Esophagus muscularis mucosa (tissue), 4 donors: ENCODE measurements around the gene WFDC12. TPM values are rescaled to one million over a fixed set of nuclear protein-coding genes. Genes with fewer than 3 reads are reported as not detected.
A peak's percentile ranks its signal among the peaks of the same experiment; 100 is the strongest.

Source experiments
- DNase-seq: peaks from one replicate; pipeline ENCODE4 v3.0.0-alpha.2; 2017; ENCODE audit errors: extremely low spot score
- H3K27ac ChIP-seq, 4 donors: fragments of 200-600 bp; sonication (generic); replicated peaks in 1 of 4; 1 replicate in 3 of 4; 2 replicates in 1 of 4; pipeline ENCODE4 v1.5.1; 2016 to 2019; ENCODE audit warnings: mild to moderate bottlenecking in 1 of 4
- H3K27me3 ChIP-seq, 4 donors: fragments of 200-600 bp; sonication (generic); one replicate each; pipeline versions ENCODE4 v1.5.1 to v1.6.0; 2016 to 2019
- H3K36me3 ChIP-seq, 4 donors: fragments of 200-600 bp; sonication (generic); one replicate each; pipeline ENCODE4 v1.5.1; 2016 to 2019
- H3K4me1 ChIP-seq, 4 donors: fragments of 200-600 bp; sonication (generic); one replicate each; pipeline ENCODE4 v1.5.1; 2016 to 2019
- H3K4me3 ChIP-seq, 4 donors: fragments of 200-600 bp; sonication (generic); 1 replicate in 2 of 4; 2 replicates in 2 of 4; pipeline ENCODE4 v1.5.1; 2016 to 2019; ENCODE audit warnings: mild to moderate bottlenecking in 4 of 4, moderate library complexity in 1 of 4
- H3K9me3 ChIP-seq, 4 donors: fragments of 200-600 bp; sonication (generic); 1 replicate in 3 of 4; 2 replicates in 1 of 4; pipeline ENCODE4 v1.5.1; 2016 to 2019
- CTCF ChIP-seq, 3 experiments: fragments of 200-600 bp in 2 of 3; fragments of 450-650 bp in 1 of 3; sonication (generic) in 2 of 3; IDR thresholded peaks; one replicate each; pipeline ENCODE4 v1.5.1; 2017 to 2019; ENCODE audit warnings: antibody characterized with exemption in 3 of 3, mild to moderate bottlenecking in 2 of 3, moderate library complexity in 1 of 3
- EP300 ChIP-seq: sonication (generic); formaldehyde crosslinking; IDR thresholded peaks from one replicate; pipeline ENCODE4 v1.6.1; 2017; ENCODE audit warnings: antibody characterized with exemption
- POLR2A ChIP-seq: fragments of 450-650 bp; IDR thresholded peaks from one replicate; pipeline ENCODE4 v1.6.1; 2017; ENCODE audit warnings: antibody characterized with exemption, moderate library complexity, mild to moderate bottlenecking, low read depth
- POLR2AphosphoS5 ChIP-seq, 2 donors: sonication (generic); formaldehyde crosslinking; IDR thresholded peaks; one replicate each; pipeline ENCODE4 v1.6.1; 2017; ENCODE audit warnings: antibody characterized with exemption in 2 of 2
- WGBS: methylation state at CpG from one replicate; pipeline ENCODE4 v1.1.5; 2018; 5-methylcytosine and 5-hydroxymethylcytosine counted together
- intact Hi-C: fragments of 100-400 bp; cut with DNase I; formaldehyde crosslinking; loops from one replicate; pipeline ENCODE4 v1.15.1; 2023
- total RNA-seq, 4 donors: library from RNA; depleted of rRNA; stranded (reverse); fragments of >200 nt; gene quantifications; one replicate each; pipeline versions ENCODE4 v1.1.0 to v1.2.1, GENCODE V29; 2016

Gene WFDC12
- total RNA-seq, 4 donors from 2014 or later, result not detected

- H3K27ac ChIP-seq, result no peak overlapping the region
- no peaks in the 10 kb centered on the region for H3K4me1 ChIP-seq
- H3K27me3 ChIP-seq, result peaks cover 0 to 45% (median 0%) of the 10 kb centered on the region in 4 donors
- H3K36me3 ChIP-seq, result no peaks in the 10 kb centered on the region
- TF ChIP-seq POLR2A (no peak), CTCF (IDR thresholded peaks at IDR 0.05) (no peak), EP300 (no peak), POLR2AphosphoS5 (IDR thresholded peaks at IDR 0.05) (no peak)
- intact Hi-C loops, result no loop called here
- WGBS, result 89% methylated on average over 2 of the region's 2 CpGs
- H3K4me3 ChIP-seq, result no peak overlapping the region
- DNase-seq, result no peak
- peaks cover 0 to 3% (median 0%) of the 10 kb centered on the region in 4 donors for H3K9me3 ChIP-seq
These were observed 6.2 kb downstream of the WFDC12 start for GRCh38 chr20:45118028-45118427.

GRCh38 chr20:45117581-45117980 lies 6.7 kb downstream of the WFDC12 start:
- no peak overlapping the region for H3K4me3 ChIP-seq
- DNase-seq, result peak; percentile 37
- 69% methylated on average over 4 of the region's 4 CpGs for WGBS
- TF ChIP-seq POLR2A (no peak), EP300 (no peak), POLR2AphosphoS5 (IDR thresholded peaks at IDR 0.05) (no peak), CTCF (IDR thresholded peaks at IDR 0.05) (no peak)
- H3K36me3 ChIP-seq, result no peaks in the 10 kb centered on the region
- H3K9me3 ChIP-seq, result peaks cover 0 to 3% (median 0%) of the 10 kb centered on the region in 4 donors
- no peaks in the 10 kb centered on the region for H3K4me1 ChIP-seq
- intact Hi-C loops, result no loop called here
- peaks cover 0 to 45% (median 0%) of the 10 kb centered on the region in 4 donors for H3K27me3 ChIP-seq
- no peak overlapping the region for H3K27ac ChIP-seq

GRCh38 chr20:45115829-45116228 lies 8.4 kb downstream of the WFDC12 start:
- no peak overlapping the region for H3K27ac ChIP-seq
- intact Hi-C loops, result no loop called here
- 83% methylated on average over 4 of the region's 4 CpGs for WGBS
- TF ChIP-seq CTCF (IDR thresholded peaks at IDR 0.05) (no peak), POLR2AphosphoS5 (IDR thresholded peaks at IDR 0.05) (no peak), EP300 (no peak), POLR2A (no peak)
- H3K27me3 ChIP-seq, result peaks cover 0 to 54% (median 0%) of the 10 kb centered on the region in 4 donors
- peaks cover 0 to 2% (median 0%) of the 10 kb centered on the region in 4 donors for H3K9me3 ChIP-seq
- no peak overlapping the region for H3K4me3 ChIP-seq
- H3K4me1 ChIP-seq, result no peaks in the 10 kb centered on the region
- DNase-seq, result peak; percentile 62
- no peaks in the 10 kb centered on the region for H3K36me3 ChIP-seq

GRCh38 chr20:45115386-45115774 lies 8.9 kb downstream of the WFDC12 start:
- H3K4me1 ChIP-seq, result no peaks in the 10 kb centered on the region
- H3K36me3 ChIP-seq, result no peaks in the 10 kb centered on the region
- TF ChIP-seq POLR2A, result no peak
- TF ChIP-seq POLR2AphosphoS5 (IDR thresholded peaks at IDR 0.05), result no peak
- no peak for TF ChIP-seq CTCF (IDR thresholded peaks at IDR 0.05)
- no peak for TF ChIP-seq EP300
- 81% methylated on average over 3 of the region's 3 CpGs for WGBS
- H3K9me3 ChIP-seq, result no peaks in the 10 kb centered on the region
- no peak overlapping the region for H3K4me3 ChIP-seq
- H3K27ac ChIP-seq, result no peak overlapping the region
- intact Hi-C loops, result no loop called here
- DNase-seq, result no peak
- peaks cover 0 to 57% (median 0%) of the 10 kb centered on the region in 4 donors for H3K27me3 ChIP-seq
